ENCODE data around the gene CTSZ.
"Not testable (repeated sequence)": the region's sequence is repeated elsewhere in the genome, so short reads cannot be mapped to it uniquely, and the experiment has no call there.

CTSZ gene

DNA sequence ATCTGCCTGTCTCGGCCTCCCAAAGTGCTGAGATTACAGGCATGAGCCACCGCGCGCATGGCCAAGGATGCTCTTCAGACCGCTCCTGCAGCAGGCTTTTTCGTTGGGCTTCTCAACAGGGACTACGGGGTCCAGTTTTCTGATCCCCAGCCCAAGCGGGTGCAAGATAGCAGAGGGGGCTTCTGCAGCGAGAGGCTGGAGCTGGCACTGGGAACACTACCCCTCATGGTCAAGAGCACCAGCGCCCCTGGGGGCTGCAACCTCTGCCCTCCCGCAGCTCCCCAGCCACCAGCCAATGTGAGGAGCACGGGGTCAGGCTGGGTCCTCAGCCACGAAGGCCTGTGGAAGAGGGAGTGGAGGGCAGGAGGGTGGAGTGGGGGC lies 6.0 kb downstream of the CTSZ start:
- no peak for DNase-seq (ENCODE audit: low read depth in 2 of 3, low spot score in 1 of 3)

DNA sequence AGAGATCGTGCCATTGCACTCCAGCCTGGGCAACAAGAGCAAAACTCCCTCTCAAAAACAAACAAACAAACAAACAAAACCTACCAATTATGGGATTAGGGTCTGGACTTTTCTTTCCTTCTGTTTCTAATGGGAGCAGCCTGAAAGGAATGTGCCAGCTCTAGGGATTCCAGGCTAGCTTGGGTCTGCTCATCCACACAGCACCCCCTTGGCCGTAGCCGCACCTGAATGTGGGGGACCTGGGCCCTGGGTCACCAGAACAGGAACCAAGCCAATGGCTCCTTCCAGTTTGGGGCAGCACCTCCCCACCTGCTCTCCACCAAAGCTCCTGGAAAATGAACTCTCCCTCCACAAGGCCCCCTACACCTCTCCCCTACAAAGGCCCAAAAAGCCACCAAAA lies 6.7 kb downstream of the CTSZ start:
- no peak for DNase-seq (ENCODE audit: low read depth in 2 of 3, low spot score in 1 of 3)

GRCh38 chr20:58998656-58999055 lies 8.4 kb downstream of the CTSZ start:
- no peak for DNase-seq (ENCODE audit: low read depth in 2 of 3, low spot score in 1 of 3)

GRCh38 chr20:58997141-58997770 lies 9.8 kb downstream of the CTSZ start:
- no peak for DNase-seq (ENCODE audit: low read depth in 2 of 3, low spot score in 1 of 3)

GRCh38 chr20:58996226-58996611 lies 10.8 kb downstream of the CTSZ start:
- DNase-seq (ENCODE audit: low read depth in 2 of 3, low spot score in 1 of 3), result no peak

GRCh38 chr20:58995461-58996225 lies 11.4 kb downstream of the CTSZ start:
- no peak for DNase-seq (ENCODE audit: low read depth in 2 of 3, low spot score in 1 of 3)

DNA sequence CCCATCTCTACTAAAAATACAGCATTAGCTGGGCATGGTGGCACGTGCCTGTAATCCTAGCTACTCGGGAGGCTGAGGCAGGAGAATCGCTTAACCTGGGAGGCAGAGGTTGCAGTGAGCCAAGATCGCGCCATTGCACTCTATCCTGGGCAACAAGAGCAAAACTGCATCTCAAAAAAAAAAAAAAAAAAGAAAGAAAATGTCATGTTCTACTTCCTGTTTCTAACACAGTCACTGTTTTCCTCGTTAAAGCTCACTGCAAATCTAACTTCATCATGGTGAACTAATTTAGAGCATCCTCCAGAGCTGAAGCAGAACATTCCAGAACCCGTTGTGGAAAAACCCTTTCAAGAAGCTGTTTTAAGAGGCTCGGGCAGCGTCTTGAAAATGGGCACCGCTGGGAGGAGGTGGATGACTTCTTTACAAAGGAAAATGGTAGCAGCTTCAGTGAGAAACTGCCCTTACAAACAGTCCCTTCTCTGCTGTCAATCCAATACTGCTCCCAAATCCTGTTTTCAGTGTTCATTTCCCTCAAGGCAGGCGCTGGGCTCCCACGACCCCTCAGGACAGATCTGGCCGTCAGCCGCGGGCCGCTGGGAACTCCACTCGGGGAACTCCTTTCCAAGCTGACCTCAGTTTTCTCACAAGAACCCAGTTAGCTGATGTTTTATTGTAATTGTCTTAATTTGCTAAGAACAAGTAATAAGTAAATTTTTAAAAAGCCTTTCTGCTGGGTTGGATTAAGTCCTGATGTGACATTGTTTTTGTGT lies 12.5 kb downstream of the CTSZ start:
- no peak for DNase-seq (ENCODE audit: low read depth in 2 of 3, low spot score in 1 of 3)

DNA sequence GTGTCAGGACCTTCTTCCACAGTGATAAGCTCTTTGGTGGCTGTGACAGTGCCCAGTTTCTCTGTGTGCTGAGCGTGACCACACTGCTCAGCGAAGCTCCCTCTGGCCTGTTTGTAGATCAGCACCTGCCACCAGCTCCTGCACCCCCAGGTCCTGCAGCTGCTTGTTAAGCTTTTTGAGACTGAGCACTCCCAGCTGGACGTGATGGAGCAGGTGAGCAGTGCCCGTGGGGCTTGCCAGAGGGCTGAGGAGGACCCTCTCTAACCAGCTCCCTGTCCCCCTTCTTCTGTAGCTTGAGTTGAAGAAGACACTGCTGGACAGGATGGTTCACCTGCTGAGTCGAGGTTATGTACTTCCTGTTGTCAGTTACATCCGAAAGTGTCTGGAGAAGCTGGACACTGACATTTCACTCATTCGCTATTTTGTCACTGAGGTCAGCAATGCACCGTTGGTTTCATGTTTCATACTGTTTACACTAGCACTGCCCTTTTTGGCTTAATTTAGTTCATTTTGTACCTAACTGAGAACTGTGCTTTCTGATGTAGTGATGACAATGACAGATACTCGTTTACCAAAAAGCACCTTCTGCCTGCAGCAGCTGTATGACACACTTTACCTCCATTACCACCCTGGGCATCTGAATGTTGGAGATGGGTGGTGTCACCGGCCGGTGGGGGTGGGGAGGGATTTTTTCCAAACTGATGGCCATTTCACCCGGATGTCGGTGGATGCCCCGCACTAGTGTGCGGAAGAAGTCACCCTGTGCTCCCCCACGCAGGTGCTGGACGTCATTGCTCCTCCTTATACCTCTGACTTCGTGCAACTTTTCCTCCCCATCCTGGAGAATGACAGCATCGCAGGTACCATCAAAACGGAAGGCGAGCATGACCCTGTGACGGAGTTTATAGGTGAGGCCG lies 13.5 kb downstream of the CTSZ start:
- DNase-seq (ENCODE audit: low read depth in 2 of 3, low spot score in 1 of 3), result no peak

DNA sequence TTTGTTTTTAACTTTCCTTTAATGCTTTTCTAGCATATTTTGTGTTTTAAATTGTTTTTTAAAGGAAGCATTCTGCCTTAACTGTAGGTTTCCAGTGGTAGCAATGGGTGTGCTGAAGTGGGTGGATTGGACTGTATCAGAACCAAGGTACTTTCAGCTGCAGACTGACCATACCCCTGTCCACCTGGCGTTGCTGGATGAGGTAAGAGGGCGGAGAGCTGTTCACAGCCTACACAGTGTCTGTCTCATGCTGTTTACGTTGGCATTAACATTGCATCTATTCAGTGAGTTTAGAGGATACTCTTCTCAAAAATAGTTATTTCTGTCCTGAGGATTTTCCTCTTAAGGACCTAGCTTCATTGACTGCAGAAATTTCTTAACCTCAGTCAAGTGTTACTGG lies 14.1 kb downstream of the CTSZ start:
- no peak for DNase-seq (ENCODE audit: low read depth in 2 of 3, low spot score in 1 of 3)

DNA sequence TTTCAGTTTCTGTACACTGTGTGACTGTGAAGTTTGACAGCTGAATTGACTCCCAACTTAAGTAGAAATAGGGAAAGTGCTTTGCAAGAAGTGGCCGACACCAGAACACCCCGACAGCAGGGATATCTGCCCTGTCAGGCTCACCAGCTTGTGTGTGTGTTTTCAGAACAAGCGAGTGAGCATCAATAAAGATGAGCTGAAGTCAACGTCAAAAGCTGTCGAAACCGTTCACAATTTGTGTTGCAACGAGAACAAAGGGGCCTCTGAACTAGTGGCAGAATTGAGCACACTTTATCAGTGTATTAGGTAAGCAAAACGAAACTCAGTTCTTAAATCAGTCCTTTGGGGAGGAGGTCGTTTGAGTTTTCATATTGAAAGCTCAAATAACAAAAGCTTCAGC lies 15.3 kb downstream of the CTSZ start:
- DNase-seq (ENCODE audit: low read depth in 2 of 3, low spot score in 1 of 3), result no peak

GRCh38 chr20:58990651-58991445 lies 16.2 kb downstream of the CTSZ start:
- DNase-seq (ENCODE audit: low read depth in 2 of 3, low spot score in 1 of 3), result no peak

- DNase-seq (ENCODE audit: low read depth in 2 of 3, low spot score in 1 of 3), result no peak
These were observed 17.9 kb downstream of the CTSZ start for GRCh38 chr20:58989196-58989595.

DNA sequence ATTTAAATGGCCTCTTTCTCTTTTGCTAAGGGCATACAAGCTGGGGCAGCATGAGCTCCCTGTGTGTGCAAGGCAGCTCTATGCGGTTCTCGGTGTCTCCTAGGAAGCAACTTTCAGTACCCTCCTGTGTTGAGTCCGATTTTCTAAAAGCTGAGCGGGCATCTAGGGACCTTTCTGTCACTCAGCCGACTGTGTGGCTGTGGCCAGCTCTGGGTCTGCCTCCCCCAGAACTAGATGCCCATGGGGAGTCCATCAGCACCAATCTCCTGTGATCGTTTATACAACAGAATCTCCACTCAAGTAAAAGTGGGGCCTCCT lies 18.5 kb downstream of the CTSZ start:
- no peak for DNase-seq (ENCODE audit: low read depth in 2 of 3, low spot score in 1 of 3)

- no peak for DNase-seq (ENCODE audit: low read depth in 2 of 3, low spot score in 1 of 3)
These were observed 19.1 kb downstream of the CTSZ start for GRCh38 chr20:58987790-58988564.

DNA sequence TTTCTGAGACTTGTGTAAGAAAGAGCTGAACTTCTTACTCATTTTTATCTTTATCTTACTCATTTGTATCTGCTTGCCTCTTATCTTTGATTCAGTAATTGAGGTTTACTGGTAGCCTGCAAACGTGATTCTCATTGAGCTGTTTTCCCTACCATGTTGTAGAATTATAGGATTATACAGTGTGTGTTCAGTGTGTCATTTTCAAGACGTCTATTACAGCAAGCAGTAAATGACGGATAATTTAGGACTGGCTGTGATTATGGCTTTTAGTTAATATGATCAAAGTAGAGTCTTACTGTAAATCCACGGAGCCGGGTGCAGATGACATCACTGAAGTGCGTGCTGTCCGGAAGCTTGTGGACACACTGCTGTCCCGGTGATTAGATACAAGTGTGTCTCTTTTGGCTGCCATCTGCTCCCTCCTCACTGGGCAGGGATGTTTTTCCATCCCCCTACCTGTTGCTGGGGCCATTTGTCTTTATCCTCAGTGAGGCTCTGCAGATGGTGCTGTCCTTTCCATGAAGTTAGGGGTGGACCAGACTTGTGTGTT lies 20.0 kb downstream of the CTSZ start:
- DNase-seq (ENCODE audit: low read depth in 2 of 3, low spot score in 1 of 3), result no peak

GRCh38 chr20:58986286-58986967 lies 20.6 kb downstream of the CTSZ start:
- DNase-seq (ENCODE audit: low read depth in 2 of 3, low spot score in 1 of 3), result no peak

- no peak for DNase-seq (ENCODE audit: low read depth in 2 of 3, low spot score in 1 of 3)
These were observed 21.4 kb downstream of the CTSZ start for GRCh38 chr20:58985656-58986055.

GRCh38 chr20:58984691-58985090 lies 22.4 kb downstream of the CTSZ start:
- no peak for DNase-seq (ENCODE audit: low read depth in 2 of 3, low spot score in 1 of 3)

DNA sequence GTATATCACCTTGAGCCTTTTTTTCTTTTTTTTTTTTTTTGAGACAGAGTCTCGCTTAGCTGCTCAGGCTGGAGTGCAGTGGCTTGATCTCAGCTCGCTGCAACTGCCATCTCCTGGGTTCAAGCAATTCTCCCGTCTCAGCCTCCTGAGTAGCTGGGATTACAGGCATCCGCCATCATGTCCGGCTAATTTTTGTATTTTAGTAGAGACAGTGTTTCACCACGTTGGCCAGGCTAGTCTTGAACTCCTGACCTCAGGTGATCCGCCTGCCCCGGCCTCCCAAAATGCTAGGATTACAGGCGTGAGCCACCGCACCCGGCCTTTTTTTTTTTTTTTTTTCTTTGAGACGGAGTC lies 24.0 kb downstream of the CTSZ start:
- DNase-seq (ENCODE audit: low read depth in 2 of 3, low spot score in 1 of 3), result not testable (repeated sequence)
